GM18861 (cell line): ENCODE measurements around the gene CALM1.

Experiments
- ATAC-seq: cut with Tn5 transposase; IDR thresholded peaks from one replicate; pipeline ENCODE4 v1.9.1; 2021; ENCODE audit not compliant: unreplicated experiment

Gene CALM1

DNA sequence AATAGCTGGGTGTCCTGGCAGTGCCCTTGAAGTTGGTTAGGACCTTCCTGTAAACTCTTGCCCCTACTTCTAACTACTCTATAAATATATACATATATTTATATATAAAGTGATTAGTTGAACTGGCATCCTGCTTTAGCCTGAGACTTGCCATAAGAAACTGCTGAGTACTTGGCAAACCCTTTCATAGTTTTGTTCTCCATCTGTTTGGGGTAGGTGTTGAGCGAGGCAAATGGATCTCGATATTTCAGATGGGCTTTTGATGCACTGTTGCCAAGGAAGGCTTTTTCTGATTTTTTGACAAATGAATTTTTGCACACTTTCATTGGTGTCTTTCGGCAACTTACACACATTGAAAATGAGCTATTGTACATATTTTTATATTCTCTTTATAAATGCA is 10.4 kb downstream of the CALM1 start:
- no peak for ATAC-seq

- ATAC-seq, result no peak
Observed at GRCh38 chr14:90408713-90409112, 11.9 kb downstream of the CALM1 start.

- ATAC-seq, result no peak
Observed at GRCh38 chr14:90409209-90409730, 12.4 kb downstream of the CALM1 start.

GRCh38 chr14:90412058-90412457 is 15.2 kb downstream of the CALM1 start:
- no peak for ATAC-seq

GRCh38 chr14:90416720-90417119 is 19.9 kb downstream of the CALM1 start:
- ATAC-seq, result no peak

DNA sequence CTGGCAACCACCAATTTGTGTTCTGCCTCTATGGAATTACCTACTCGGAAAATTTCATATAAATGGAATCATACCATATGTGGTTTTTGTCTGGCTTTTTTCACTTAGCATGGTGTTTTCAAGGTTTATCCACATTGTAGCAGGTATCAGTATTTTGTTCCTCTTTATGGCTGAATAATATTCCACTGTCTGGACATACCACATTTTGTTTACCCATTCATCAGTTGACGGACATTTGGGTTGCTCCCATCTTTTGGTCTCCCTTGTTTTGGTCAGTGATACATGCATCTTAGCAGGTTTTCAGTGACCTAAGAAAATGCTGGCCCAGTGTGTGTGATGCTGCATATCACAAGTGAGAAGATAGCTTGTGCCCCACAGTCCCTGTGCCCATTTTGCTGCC is 21.2 kb downstream of the CALM1 start:
- no peak for ATAC-seq

DNA sequence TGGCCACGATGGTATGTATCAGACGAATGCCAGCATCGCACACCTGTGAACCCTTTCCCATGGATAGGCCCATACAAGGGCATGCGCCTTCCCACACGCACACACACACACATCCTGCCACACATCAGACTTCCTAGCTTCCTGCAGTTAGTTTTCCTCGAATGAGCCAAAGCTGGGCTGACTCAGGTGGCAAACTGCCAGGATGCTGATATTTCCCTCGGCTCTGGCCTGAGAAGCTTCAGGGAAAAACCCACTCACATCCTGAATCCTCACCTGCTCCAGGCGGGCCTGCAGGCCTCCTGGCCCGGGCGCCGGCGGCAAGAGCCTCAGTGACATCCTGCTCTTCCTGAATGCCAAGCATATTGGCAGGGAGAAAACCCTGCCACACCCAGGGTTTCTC is 22.4 kb downstream of the CALM1 start:
- ATAC-seq, result no peak

- ATAC-seq, result no peak
Observed at GRCh38 chr14:90421001-90421631, 24.3 kb downstream of the CALM1 start.

GRCh38 chr14:90421632-90422020 is 24.8 kb downstream of the CALM1 start:
- no peak for ATAC-seq

DNA sequence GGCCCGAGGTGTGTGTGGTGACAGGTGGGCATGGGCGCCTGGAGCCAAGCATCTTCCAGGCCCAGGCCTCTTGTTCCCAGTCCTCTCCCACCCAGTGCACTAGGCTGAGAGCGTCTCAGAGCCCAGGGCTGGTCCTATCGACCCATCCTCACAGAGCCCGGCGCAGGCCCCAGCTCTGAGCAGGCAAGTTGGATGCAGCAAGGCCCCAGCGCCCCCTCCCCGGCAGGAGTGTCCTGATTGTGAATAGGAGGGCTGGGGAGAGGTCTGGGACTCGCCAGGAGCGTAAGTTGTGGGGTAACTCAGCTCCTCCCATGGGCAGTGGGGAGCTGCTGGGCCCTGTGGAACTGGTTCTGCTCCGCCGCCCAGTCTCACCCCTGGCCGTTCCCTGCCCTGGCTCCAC is 26.3 kb downstream of the CALM1 start:
- ATAC-seq, result no peak

- ATAC-seq, result no peak
Observed at GRCh38 chr14:90424075-90424474, 27.2 kb downstream of the CALM1 start.

- no peak for ATAC-seq
Observed at GRCh38 chr14:90424686-90425372, 28.0 kb downstream of the CALM1 start.

DNA sequence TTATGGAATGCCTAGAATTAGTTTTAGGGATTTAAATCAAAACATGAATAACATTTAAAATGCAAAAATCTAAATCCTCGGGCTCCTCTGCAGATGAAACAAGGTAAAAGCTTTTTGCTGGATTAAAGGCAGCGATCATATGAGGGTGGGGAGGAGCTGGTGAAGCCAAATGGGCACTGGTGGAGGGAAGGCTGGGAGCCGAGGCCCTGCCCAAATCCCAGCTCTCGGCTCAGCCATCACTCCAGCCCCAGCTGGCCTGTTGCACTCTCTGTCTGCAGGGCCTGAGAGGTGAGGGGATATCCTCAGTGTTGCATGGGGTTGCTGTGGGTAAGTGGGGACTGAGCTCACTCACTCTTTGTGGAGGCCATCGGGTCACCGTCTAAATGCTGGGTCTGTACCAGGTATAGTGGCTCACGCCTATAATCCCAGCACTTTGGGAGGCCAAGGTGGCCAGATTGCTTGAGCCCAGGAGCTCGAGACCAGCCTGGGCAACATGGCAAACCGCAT is 28.6 kb downstream of the CALM1 start:
- no peak for ATAC-seq

- ATAC-seq, result no peak
Observed at GRCh38 chr14:90426031-90426540, 29.3 kb downstream of the CALM1 start.

GRCh38 chr14:90426663-90427062 is 29.8 kb downstream of the CALM1 start:
- ATAC-seq, result no peak

DNA sequence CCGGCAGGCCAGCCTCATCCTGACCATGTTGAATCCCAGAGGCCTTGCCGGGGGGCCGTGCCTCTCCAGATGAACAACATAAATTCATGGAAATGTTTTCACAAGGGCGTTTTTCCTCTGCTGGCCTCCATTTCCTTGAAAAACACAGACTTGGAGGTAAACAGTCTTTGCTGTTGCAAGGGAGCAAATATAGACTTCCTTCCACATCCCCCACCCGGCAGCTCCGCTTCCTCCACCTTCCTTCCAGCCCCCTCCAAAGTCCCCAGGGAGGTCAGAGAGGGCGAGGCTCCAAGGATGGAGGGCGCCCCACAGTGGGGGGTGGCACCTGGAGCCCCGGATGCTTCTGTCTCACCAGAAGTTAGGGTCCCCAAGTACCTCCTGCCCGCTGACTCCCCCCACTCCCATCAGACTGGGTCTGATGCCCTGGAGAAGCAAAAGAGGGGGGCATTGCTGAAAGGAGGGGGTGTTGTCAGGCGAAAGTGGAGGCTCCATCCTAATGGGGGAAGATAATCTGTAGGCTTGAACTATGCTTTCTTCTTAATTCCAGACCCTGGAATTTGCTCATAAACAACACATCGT is 31.1 kb downstream of the CALM1 start:
- no peak for ATAC-seq

DNA sequence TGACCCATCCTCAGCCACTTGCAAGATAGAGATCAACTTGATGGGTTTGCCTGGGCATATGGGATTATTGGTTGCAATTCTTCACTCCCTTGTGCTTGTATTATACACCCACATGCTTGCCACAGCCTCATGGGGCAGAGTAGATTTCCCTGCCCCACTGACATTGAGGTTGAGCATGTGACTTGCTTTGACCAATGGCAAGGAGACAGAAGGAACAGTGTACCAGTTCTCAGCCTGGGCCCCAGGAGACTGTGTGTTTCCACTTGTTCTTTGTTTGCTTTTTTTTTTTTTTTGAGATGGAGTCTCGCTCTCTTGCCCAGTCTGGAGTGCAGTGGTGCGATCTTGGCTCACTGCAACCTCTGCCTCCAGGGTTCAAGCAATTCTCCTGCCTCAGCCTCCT is 31.8 kb downstream of the CALM1 start:
- ATAC-seq, result no peak

DNA sequence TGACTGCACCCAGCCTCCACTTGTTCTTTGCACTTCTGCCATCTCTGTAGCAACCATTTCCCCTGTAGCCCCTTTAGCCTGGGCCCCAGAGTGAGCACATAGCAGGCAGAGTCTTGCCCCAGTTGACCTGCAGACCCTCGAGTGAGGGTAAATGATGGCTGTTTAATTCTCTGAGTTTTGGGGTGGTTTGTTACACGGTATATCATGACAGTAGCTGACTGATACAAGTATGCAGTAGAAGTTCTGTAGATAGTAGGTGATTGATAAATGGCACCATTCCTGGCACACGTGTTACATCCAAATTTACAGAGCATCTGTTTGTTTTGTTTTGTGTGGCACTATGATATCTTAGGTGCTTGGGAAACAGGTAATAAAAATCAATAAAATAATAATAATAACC is 32.4 kb downstream of the CALM1 start:
- ATAC-seq, result no peak

- ATAC-seq, result no peak
Observed at GRCh38 chr14:90429754-90430153, 32.9 kb downstream of the CALM1 start.

- no peak for ATAC-seq
Observed at GRCh38 chr14:90434370-90435020, 37.7 kb downstream of the CALM1 start.

GRCh38 chr14:90438841-90439240 is 42.0 kb downstream of the CALM1 start:
- no peak for ATAC-seq
